ENCODE measurements around the gene FYTTD1.

DNA sequence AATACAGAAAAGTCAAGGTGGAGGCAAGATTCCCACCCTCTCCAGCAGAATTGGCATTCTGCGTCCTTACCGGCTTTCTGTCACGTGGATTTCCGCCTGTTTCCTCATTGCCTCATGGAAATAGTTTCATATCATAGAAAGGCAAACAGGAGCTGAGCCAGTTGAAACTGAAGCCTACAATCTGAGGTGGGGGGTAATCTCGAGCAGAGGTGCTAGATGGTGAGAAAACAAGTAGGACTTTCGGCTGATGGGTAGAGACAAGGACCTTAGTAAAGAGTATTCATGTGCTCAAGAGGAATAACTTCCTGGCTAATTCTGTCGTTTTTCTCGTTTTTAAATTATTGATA lies 81.3 kb downstream of the FYTTD1 start:
- TF ChIP-seq, protein P1, sequence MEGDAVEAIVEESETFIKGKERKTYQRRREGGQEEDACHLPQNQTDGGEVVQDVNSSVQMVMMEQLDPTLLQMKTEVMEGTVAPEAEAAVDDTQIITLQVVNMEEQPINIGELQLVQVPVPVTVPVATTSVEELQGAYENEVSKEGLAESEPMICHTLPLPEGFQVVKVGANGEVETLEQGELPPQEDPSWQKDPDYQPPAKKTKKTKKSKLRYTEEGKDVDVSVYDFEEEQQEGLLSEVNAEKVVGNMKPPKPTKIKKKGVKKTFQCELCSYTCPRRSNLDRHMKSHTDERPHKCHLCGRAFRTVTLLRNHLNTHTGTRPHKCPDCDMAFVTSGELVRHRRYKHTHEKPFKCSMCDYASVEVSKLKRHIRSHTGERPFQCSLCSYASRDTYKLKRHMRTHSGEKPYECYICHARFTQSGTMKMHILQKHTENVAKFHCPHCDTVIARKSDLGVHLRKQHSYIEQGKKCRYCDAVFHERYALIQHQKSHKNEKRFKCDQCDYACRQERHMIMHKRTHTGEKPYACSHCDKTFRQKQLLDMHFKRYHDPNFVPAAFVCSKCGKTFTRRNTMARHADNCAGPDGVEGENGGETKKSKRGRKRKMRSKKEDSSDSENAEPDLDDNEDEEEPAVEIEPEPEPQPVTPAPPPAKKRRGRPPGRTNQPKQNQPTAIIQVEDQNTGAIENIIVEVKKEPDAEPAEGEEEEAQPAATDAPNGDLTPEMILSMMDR (conservative IDR thresholded peaks at IDR 0.05; ENCODE audit: low read length): no peak
- no peak for TF ChIP-seq EZH2phosphoT487 (IDR thresholded peaks at IDR 0.05; ENCODE audit: borderline replicate concordance, low read depth, low read length)
